Naive B cell (primary cell): ENCODE measurements around the gene OR11H7. TPM values are rescaled to one million over a fixed set of nuclear protein-coding genes. Genes with fewer than 3 reads are reported as not detected.
"Not testable (repeated sequence)": the region's sequence is repeated elsewhere in the genome, so short reads cannot be mapped to it uniquely, and the experiment has no call there.

Experiments used
- ATAC-seq, 2 donors: fragments of 150-1000 bp; cut with Tn5 transposase; 2 replicates each; pipeline ENCODE4 v1.10.0; 2021; ENCODE audit warnings: low read depth in 2 of 2, mild to moderate bottlenecking in 2 of 2, moderate library complexity in 2 of 2
- DNase-seq: peaks from one replicate; pipeline ENCODE4 v3.0.0; 2022
- H3K27ac Mint-ChIP-seq, 6 donors: one replicate each; pipeline ENCODE4 v1.8.0; 2020 to 2022; ENCODE audit warnings: mild to moderate bottlenecking in 6 of 6, mixed read lengths in 6 of 6, moderate library complexity in 5 of 6, inconsistent platforms in 2 of 6
- H3K27me3 Mint-ChIP-seq, 3 donors: one replicate each; pipeline ENCODE4 v1.8.0; 2021 to 2022; ENCODE audit warnings: mixed read lengths in 3 of 3, mild to moderate bottlenecking in 1 of 3
- H3K36me3 Mint-ChIP-seq, 2 donors: one replicate each; pipeline ENCODE4 v1.8.0; 2020 to 2022; ENCODE audit warnings: mixed read lengths in 2 of 2, inconsistent platforms in 1 of 2, mild to moderate bottlenecking in 1 of 2
- H3K4me1 Mint-ChIP-seq, 3 donors: one replicate each; pipeline ENCODE4 v1.8.0; 2020 to 2022; ENCODE audit warnings: mixed read lengths in 3 of 3, inconsistent platforms in 1 of 3, mild to moderate bottlenecking in 1 of 3, moderate library complexity in 1 of 3
- H3K4me3 Mint-ChIP-seq, 8 donors: one replicate each; pipeline ENCODE4 v1.8.0; 2020 to 2022; ENCODE audit warnings: mild to moderate bottlenecking in 8 of 8, mixed read lengths in 8 of 8, moderate library complexity in 8 of 8, inconsistent platforms in 2 of 8
- H3K9me3 Mint-ChIP-seq, 7 donors: one replicate each; pipeline ENCODE4 v1.8.0; 2020 to 2022; ENCODE audit warnings: mixed read lengths in 7 of 7, mild to moderate bottlenecking in 5 of 7, inconsistent platforms in 2 of 7, moderate library complexity in 1 of 7
- polyA plus RNA-seq, 6 donors: library from polyadenylated mRNA; unstranded; fragments of 300-500 nt; fragmentation: Illumina TruSeq; gene quantifications; one replicate each; pipeline ENCODE4 v1.2.3, GENCODE V29; 2021; ENCODE audit warnings: low read depth in 6 of 6

Gene OR11H7
- polyA plus RNA-seq, 6 donors from 2014 or later: not detected

- not testable (repeated sequence) for H3K36me3 Mint-ChIP-seq, H3K4me3 Mint-ChIP-seq, DNase-seq, H3K27ac Mint-ChIP-seq, ATAC-seq, H3K4me1 Mint-ChIP-seq
- H3K9me3 Mint-ChIP-seq: peaks cover 0 to 13% (median 4%) of the 10 kb centered on the region in 7 donors
- peaks cover 12 to 31% (median 16%) of the 10 kb centered on the region in 3 donors for H3K27me3 Mint-ChIP-seq
Observed at GRCh38 chr14:20212406-20212805, 16.4 kb upstream of the OR11H7 start.

- no peak overlapping the region for H3K4me3 Mint-ChIP-seq
- H3K27me3 Mint-ChIP-seq: peaks cover 8 to 22% (median 15%) of the 10 kb centered on the region in 3 donors
- H3K36me3 Mint-ChIP-seq: no peaks in the 10 kb centered on the region
- ATAC-seq: no peak
- H3K27ac Mint-ChIP-seq: peak overlapping the region in 1 of 6 donors; percentile 67
- peaks cover 0 to 9% (median 4%) of the 10 kb centered on the region in 7 donors for H3K9me3 Mint-ChIP-seq
- DNase-seq: no peak
- H3K4me1 Mint-ChIP-seq: no peaks in the 10 kb centered on the region
Observed at GRCh38 chr14:20215196-20215595, 13.6 kb upstream of the OR11H7 start.

GRCh38 chr14:20219033-20219432, 9.7 kb upstream of the OR11H7 start:
- Mint-ChIP-seq H3K27ac (no peak overlapping the region), H3K9me3 (peaks cover 0 to 9% (median 1%) of the 10 kb centered on the region in 7 donors), H3K36me3 (no peaks in the 10 kb centered on the region), H3K4me1 (no peaks in the 10 kb centered on the region), H3K4me3 (no peak overlapping the region), H3K27me3 (peaks cover 5 to 17% (median 12%) of the 10 kb centered on the region in 3 donors)
- DNase-seq: no peak
- ATAC-seq: no peak

GRCh38 chr14:20223410-20223809, 5.4 kb upstream of the OR11H7 start, which contains the start of gene OR11H6:
TSS of gene OR11H6 (plus strand) at chr14:20223710. CDS start at chr14:20223710, 0 bp downstream.
- peak within 1 kb of the TSS in 1 of 6 donors; percentile 4 for H3K27ac Mint-ChIP-seq
- no peak for ATAC-seq
- no peaks in the 10 kb centered on the region for H3K36me3 Mint-ChIP-seq
- H3K4me1 Mint-ChIP-seq: no peaks in the 10 kb centered on the region
- peak within 1 kb of the TSS in 1 of 8 donors; percentile 57 for H3K4me3 Mint-ChIP-seq
- no peak for DNase-seq
- H3K9me3 Mint-ChIP-seq: peaks cover 0 to 7% (median 0%) of the 10 kb centered on the region in 7 donors
- H3K27me3 Mint-ChIP-seq: peaks cover 12 to 16% (median 13%) of the 10 kb centered on the region in 3 donors

- H3K27ac Mint-ChIP-seq, H3K36me3 Mint-ChIP-seq, H3K9me3 Mint-ChIP-seq, H3K27me3 Mint-ChIP-seq, ATAC-seq, DNase-seq, H3K4me1 Mint-ChIP-seq, H3K4me3 Mint-ChIP-seq: not testable (repeated sequence)
Observed at GRCh38 chr14:20235415-20235814, 6.6 kb downstream of the OR11H7 start.

GRCh38 chr14:20247646-20248246, 19.0 kb downstream of the OR11H7 start:
- no peak overlapping the region for H3K4me3 Mint-ChIP-seq
- no peaks in the 10 kb centered on the region for H3K4me1 Mint-ChIP-seq
- peaks cover 7 to 10% of the 10 kb centered on the region in 2 donors for H3K36me3 Mint-ChIP-seq
- no peak overlapping the region for H3K27ac Mint-ChIP-seq
- H3K27me3 Mint-ChIP-seq: peaks cover 1 to 15% (median 2%) of the 10 kb centered on the region in 3 donors
- ATAC-seq: no peak
- no peak for DNase-seq
- H3K9me3 Mint-ChIP-seq: peaks cover 4 to 26% (median 9%) of the 10 kb centered on the region in 7 donors

- no peaks in the 10 kb centered on the region for H3K27me3 Mint-ChIP-seq
- ATAC-seq (no peak), DNase-seq (no peak)
- H3K9me3 Mint-ChIP-seq: peaks cover 0 to 5% (median 0%) of the 10 kb centered on the region in 7 donors
- H3K4me3 Mint-ChIP-seq: no peak overlapping the region
- H3K4me1 Mint-ChIP-seq: peaks cover 0 to 7% (median 0%) of the 10 kb centered on the region in 3 donors
- no peak overlapping the region for H3K27ac Mint-ChIP-seq
- peaks cover 0 to 9% of the 10 kb centered on the region in 2 donors for H3K36me3 Mint-ChIP-seq
Observed at GRCh38 chr14:20262642-20263128, 33.9 kb downstream of the OR11H7 start.

GRCh38 chr14:20264361-20264760, 35.6 kb downstream of the OR11H7 start:
- H3K4me3 Mint-ChIP-seq, H3K27ac Mint-ChIP-seq: not testable (repeated sequence)

GRCh38 chr14:20274062-20274461, 45.3 kb downstream of the OR11H7 start:
- Mint-ChIP-seq H3K9me3 (peaks cover 20 to 42% (median 33%) of the 10 kb centered on the region in 7 donors), H3K36me3 (peaks cover 35 to 41% of the 10 kb centered on the region in 2 donors), H3K27ac (no peak overlapping the region), H3K27me3 (no peaks in the 10 kb centered on the region), H3K4me3 (no peak overlapping the region), H3K4me1 (peaks cover 0 to 4% (median 0%) of the 10 kb centered on the region in 3 donors)
- ATAC-seq (no peak), DNase-seq (no peak)

More at GRCh38 chr14:20264361-20264760, 35.6 kb downstream of the OR11H7 start:
- H3K9me3 Mint-ChIP-seq, H3K4me1 Mint-ChIP-seq, H3K36me3 Mint-ChIP-seq, ATAC-seq, H3K27me3 Mint-ChIP-seq, DNase-seq: not testable (repeated sequence)

GRCh38 chr14:20277409-20277808, 48.6 kb downstream of the OR11H7 start:
- H3K9me3 Mint-ChIP-seq: peaks cover 10 to 29% (median 20%) of the 10 kb centered on the region in 7 donors
- DNase-seq (no peak), ATAC-seq (no peak)
- H3K27ac Mint-ChIP-seq: peak overlapping the region in 1 of 6 donors; percentile 20
- no peak overlapping the region for H3K4me3 Mint-ChIP-seq
- H3K4me1 Mint-ChIP-seq: peaks cover 11 to 20% (median 19%) of the 10 kb centered on the region in 3 donors
- H3K36me3 Mint-ChIP-seq: peaks cover 26 to 47% of the 10 kb centered on the region in 2 donors
- H3K27me3 Mint-ChIP-seq: no peaks in the 10 kb centered on the region

GRCh38 chr14:20278414-20278813, 49.6 kb downstream of the OR11H7 start:
- no peak for ATAC-seq
- peaks cover 11 to 20% (median 19%) of the 10 kb centered on the region in 3 donors for H3K4me1 Mint-ChIP-seq
- H3K4me3 Mint-ChIP-seq: no peak overlapping the region
- H3K27ac Mint-ChIP-seq: peak overlapping the region in 2 of 6 donors; percentile 5 to 51
- H3K27me3 Mint-ChIP-seq: no peaks in the 10 kb centered on the region
- no peak for DNase-seq
- H3K9me3 Mint-ChIP-seq: peaks cover 9 to 21% (median 12%) of the 10 kb centered on the region in 7 donors
- peaks cover 25 to 48% of the 10 kb centered on the region in 2 donors for H3K36me3 Mint-ChIP-seq

GRCh38 chr14:20280265-20280664, 51.5 kb downstream of the OR11H7 start:
- Mint-ChIP-seq H3K4me1 (peaks cover 11 to 20% (median 19%) of the 10 kb centered on the region in 3 donors), H3K9me3 (peaks cover 0 to 16% (median 4%) of the 10 kb centered on the region in 7 donors), H3K4me3 (peak overlapping the region in 3 of 8 donors; percentile 11 to 35 (median 14)), H3K27ac (peak overlapping the region in 2 of 6 donors; percentile 39 to 63), H3K36me3 (peaks cover 10 to 39% of the 10 kb centered on the region in 2 donors)
- H3K27me3 Mint-ChIP-seq, DNase-seq, ATAC-seq: not testable (repeated sequence)
